Endothelial cell of umbilical vein (primary cell): ENCODE measurements around the gene TMEM121B. TPM values are rescaled to one million over a fixed set of nuclear protein-coding genes. Genes with fewer than 3 reads are reported as not detected.

Experiments
- BruUV-seq: library from RNA; stranded (reverse); fragments of 400-500 nt; replicated peaks from 2 replicates; lab custom pipeline; 2021; lab: Mats Ljungman, UMichigan
- CTCF ChIA-PET: fragments of 300-600, 350-600 bp; sonication (Branson Sonifier 250); formaldehyde crosslinking; loops from one replicate; lab custom pipeline; 2021; ENCODE audit warnings: antibody characterized with exemption, inconsistent platforms; lab: Charles Lee
- POLR2A ChIA-PET: fragments of 300-600, 350-600 bp; sonication (Branson Sonifier 250); formaldehyde crosslinking; loops from one replicate; lab custom pipeline; 2021; ENCODE audit warnings: antibody characterized with exemption, inconsistent platforms; lab: Charles Lee
- DNase-seq: peaks from one replicate; pipeline ENCODE4 v3.0.0-alpha.2; 2011; ENCODE audit warnings: low read depth, low spot score
- FAIRE-seq: peaks from 2 replicates; lab custom pipeline; 2011; peaks lifted over from hg19 to GRCh38; lab: Jason Lieb, UNC
- H2AFZ ChIP-seq: 2 replicates; pipeline ENCODE4 v1.6.0; 2012; ENCODE audit warnings: low read depth, low read length, control low read depth, inconsistent platforms
- H3K27ac ChIP-seq: 2 replicates; pipeline ENCODE4 v1.5.1; 2011; ENCODE audit warnings: low read depth, mild to moderate bottlenecking, control low read depth, low read length, moderate library complexity; ENCODE audit not compliant: insufficient read depth
- H3K27me3 ChIP-seq, 2 experiments: 2 replicates each; pipeline versions ENCODE4 v1.6.0 to v1.6.1; 2011; ENCODE audit warnings: low read length in 2 of 2, mixed read lengths in 1 of 2; ENCODE audit not compliant: control insufficient read depth in 2 of 2, insufficient read depth in 2 of 2
- H3K36me3 ChIP-seq, 2 experiments: 2 replicates in 1 of 2; 3 replicates in 1 of 2; pipeline ENCODE4 v1.5.1; 2011; ENCODE audit warnings: low read length in 2 of 2, mild to moderate bottlenecking in 1 of 2, moderate library complexity in 1 of 2; ENCODE audit not compliant: control insufficient read depth in 2 of 2, insufficient read depth in 2 of 2; ENCODE audit errors: extremely low read depth in 1 of 2
- H3K4me1 ChIP-seq: 3 replicates; pipeline ENCODE4 v1.5.1; 2011; ENCODE audit warnings: mild to moderate bottlenecking, low read length; ENCODE audit not compliant: control insufficient read depth, insufficient read depth; ENCODE audit errors: extremely low read depth
- H3K4me2 ChIP-seq: 2 replicates; pipeline ENCODE4 v1.6.1; 2011; ENCODE audit warnings: low read length, control low read depth, mixed read lengths; ENCODE audit not compliant: insufficient read depth
- H3K4me3 ChIP-seq, 3 experiments: fragments of 200-600 bp in 1 of 3; sonication (generic), shearing (Covaris generic) in 1 of 3; replicated peaks in 1 of 3; 2 replicates each; pipeline ENCODE4 v1.5.1; 2011 to 2016; ENCODE audit warnings: control low read depth in 3 of 3, low read length in 3 of 3, mild to moderate bottlenecking in 2 of 3, inconsistent platforms in 1 of 3, low read depth in 1 of 3, moderate library complexity in 1 of 3; ENCODE audit not compliant: insufficient read depth in 1 of 3
- H3K79me2 ChIP-seq: 2 replicates; pipeline ENCODE4 v1.6.0; 2012; ENCODE audit warnings: low read length, inconsistent platforms; ENCODE audit not compliant: control insufficient read depth, insufficient read depth
- H3K9ac ChIP-seq: replicated peaks from 2 replicates; pipeline ENCODE3; 2011; ENCODE audit warnings: low read length, control low read depth; ENCODE audit not compliant: insufficient read depth; ENCODE audit errors: extremely low read depth
- H3K9me1 ChIP-seq: replicated peaks from 3 replicates; pipeline ENCODE4 v1.6.0; 2011; ENCODE audit warnings: mild to moderate bottlenecking, low read length; ENCODE audit not compliant: control insufficient read depth, insufficient read depth; ENCODE audit errors: extremely low read depth
- H3K9me3 ChIP-seq: replicated peaks from 2 replicates; pipeline ENCODE4 v1.5.1; 2012; ENCODE audit warnings: low read length, inconsistent platforms; ENCODE audit not compliant: control insufficient read depth, insufficient read depth
- H4K20me1 ChIP-seq: replicated peaks from 2 replicates; pipeline ENCODE3; 2011; ENCODE audit warnings: mild to moderate bottlenecking, low read length; ENCODE audit not compliant: control insufficient read depth, insufficient read depth; ENCODE audit errors: extremely low read depth
- CTCF ChIP-seq, 2 donors: IDR thresholded peaks; 1 replicate in 1 of 2; 2 replicates in 1 of 2; pipeline ENCODE4 v1.5.1; 2011; ENCODE audit warnings: low read length in 2 of 2, mild to moderate bottlenecking in 2 of 2, moderate library complexity in 2 of 2, control low read depth in 1 of 2, inconsistent platforms in 1 of 2, low read depth in 1 of 2; ENCODE audit not compliant: insufficient read depth in 1 of 2; ENCODE audit errors: extremely low read depth in 1 of 2
- EZH2 ChIP-seq: IDR thresholded peaks from 2 replicates; pipeline ENCODE4 v1.6.1; 2012; ENCODE audit warnings: borderline replicate concordance, low read depth, mild to moderate bottlenecking, moderate library complexity, low read length, inconsistent platforms; ENCODE audit not compliant: severe bottlenecking
- FOS ChIP-seq: IDR thresholded peaks from 2 replicates; pipeline ENCODE4 v1.6.1; 2011; ENCODE audit warnings: mild to moderate bottlenecking, low read length, moderate library complexity, borderline replicate concordance; ENCODE audit not compliant: insufficient read depth
- GATA2 ChIP-seq: IDR thresholded peaks from 2 replicates; pipeline ENCODE4 v1.7.0; 2011; ENCODE audit warnings: low read depth, mild to moderate bottlenecking, moderate library complexity, mixed read lengths, low read length; ENCODE audit not compliant: insufficient read length, insufficient read depth
- JUN ChIP-seq: IDR thresholded peaks from 2 replicates; pipeline ENCODE4 v1.6.1; 2011; ENCODE audit warnings: borderline replicate concordance, low read depth; ENCODE audit not compliant: insufficient read length, insufficient read depth
- MAX ChIP-seq: IDR thresholded peaks from 2 replicates; pipeline ENCODE4 v1.6.1; 2011; ENCODE audit not compliant: insufficient read depth, insufficient read length
- MYC ChIP-seq: IDR thresholded peaks from one replicate; pipeline ENCODE4 v1.6.1; 2011; ENCODE audit warnings: mild to moderate bottlenecking, low read depth, low read length
- POLR2A ChIP-seq: IDR thresholded peaks from 2 replicates; pipeline ENCODE4 v1.6.1; 2012; ENCODE audit warnings: low read depth, mild to moderate bottlenecking, control low read depth, low read length
- POLR2AphosphoS5 ChIP-seq: IDR thresholded peaks from 2 replicates; pipeline ENCODE4 v1.6.1; 2012; ENCODE audit warnings: low read depth, mild to moderate bottlenecking, control low read depth, low read length, moderate library complexity; ENCODE audit not compliant: insufficient read depth
- dilution Hi-C: fragments of 300-500 bp; cut with MboI; formaldehyde crosslinking; loops from one replicate; pipeline ENCODE4 v1.15.0; 2019; ENCODE audit warnings: low sequenced_read_pairs; ENCODE audit not compliant: extremely low pct_ligation_motif_present
- intact Hi-C: fragments of 100-400 bp; cut with micrococcal nuclease; formaldehyde crosslinking; loops from one replicate; pipeline ENCODE4 v1.10.0; 2022
- polyA plus RNA-seq, 4 experiments: library from polyadenylated mRNA; depleted of rRNA in 3 of 4; stranded (reverse) in 3 of 4; unstranded in 1 of 4; fragments of >200 nt; gene quantifications; 2 replicates each; pipeline versions ENCODE4 v1.2.1 to v1.2.3, GENCODE V29; 2011 to 2012; ENCODE audit warnings: missing spikeins in 1 of 4
- total RNA-seq: library from RNA; stranded (reverse); gene quantifications from 2 replicates; pipeline ENCODE4 v1.2.3, GENCODE V29; 2021

TMEM121B gene
- total and polyA plus RNA-seq, 2 donors (not counting 3 experiments of a cell fraction or from before 2014, with no cell fraction given), result 0.18 to 0.33 TPM

- H3K9me1 ChIP-seq, result no peaks in the 10 kb centered on the region
- intact Hi-C loops, result no loop called here
- peaks cover 6% of the 10 kb centered on the region for H3K4me1 ChIP-seq
- no peaks in the 10 kb centered on the region for H3K36me3 ChIP-seq
- H3K27me3 ChIP-seq, result peaks cover 25% of the 10 kb centered on the region in 2 experiments
- no peak overlapping the region for H2AFZ ChIP-seq
- no peak overlapping the region for H3K27ac ChIP-seq
- no peaks in the 10 kb centered on the region for H3K79me2 ChIP-seq
- dilution Hi-C loops, result no loop called here
- BruUV-seq, result no TSS peak
- TF ChIP-seq EZH2, result no peak
- TF ChIP-seq FOS, result no peak
- no peak for TF ChIP-seq GATA2
- no peak for TF ChIP-seq CTCF (IDR thresholded peaks at IDR 0.05; ENCODE audit: extremely low read depth in 1 of 2, insufficient read depth in 1 of 2, low read depth in 1 of 2, low read length in 2 of 2)
- TF ChIP-seq MAX, result no peak
- TF ChIP-seq POLR2A, result no peak
- no peak for TF ChIP-seq JUN
- TF ChIP-seq MYC, result no peak
- TF ChIP-seq POLR2AphosphoS5, result no peak
- ChIA-PET CTCF (no interaction called here), POLR2A (no interaction called here)
- H3K9me3 ChIP-seq, result no peaks in the 10 kb centered on the region
- H3K4me2 ChIP-seq, result no peak overlapping the region
- no peaks in the 10 kb centered on the region for H4K20me1 ChIP-seq
- FAIRE-seq (no peak), DNase-seq (no peak)
- no peak overlapping the region for H3K4me3 ChIP-seq
- no peak overlapping the region for H3K9ac ChIP-seq
These were observed 2.8 kb downstream of the TMEM121B start for GRCh38 chr22:17118342-17118741.
